Body of pancreas (tissue), 4 donors: Measurements from ENCODE around the gene EPB41. TPM values are rescaled to one million over a fixed set of nuclear protein-coding genes. Genes with fewer than 3 reads are reported as not detected.

Source experiments
- ATAC-seq: fragments of 150-250 bp; one replicate; pipeline ENCODE4 v1.9.1; 2016
- DNase-seq, 4 donors: peaks; one replicate each; pipeline ENCODE4 v3.0.0-alpha.2; 2019
- H3K27ac ChIP-seq, 4 donors: fragments of 200-600 bp; sonication (generic); 1 replicate in 3 of 4; 2 replicates in 1 of 4; pipeline versions ENCODE4 v1.5.1 to v1.6.1; 2016 to 2019; ENCODE audit warnings: mild to moderate bottlenecking in 1 of 4, mixed read lengths in 1 of 4, moderate library complexity in 1 of 4
- H3K27me3 ChIP-seq, 2 donors: fragments of 200-600 bp; sonication (generic); one replicate each; pipeline ENCODE4 v1.6.0; 2016; ENCODE audit warnings: mild to moderate bottlenecking in 1 of 2
- H3K36me3 ChIP-seq, 2 donors: fragments of 200-600 bp; sonication (generic); replicated peaks in 1 of 2; 2 replicates each; pipeline ENCODE4 v1.5.1; 2016; ENCODE audit warnings: low read depth in 2 of 2; ENCODE audit not compliant: insufficient read depth in 1 of 2
- H3K4me1 ChIP-seq: fragments of 200-600 bp; sonication (generic); one replicate; pipeline ENCODE4 v1.6.0; 2016
- H3K4me3 ChIP-seq, 2 donors: fragments of 200-600 bp; sonication (generic); 1 replicate in 1 of 2; 2 replicates in 1 of 2; pipeline ENCODE4 v1.5.1; 2016 to 2019
- H3K9me3 ChIP-seq, 3 donors: fragments of 200-600 bp; sonication (generic); 1 replicate in 2 of 3; 2 replicates in 1 of 3; pipeline ENCODE4 v1.5.1; 2016
- CTCF ChIP-seq, 7 experiments: fragments of 450-650 bp in 4 of 7; fragments of 200-600 bp in 3 of 7; sonication (generic) in 3 of 7; IDR thresholded peaks; one replicate each; pipeline ENCODE4 v1.5.1; 2016 to 2019; ENCODE audit warnings: antibody characterized with exemption in 7 of 7
- POLR2A ChIP-seq, 3 donors: fragments of 450-650 bp; IDR thresholded peaks; one replicate each; pipeline ENCODE4 v1.6.1; 2016; ENCODE audit warnings: antibody characterized with exemption in 3 of 3, mild to moderate bottlenecking in 2 of 3
- WGBS, 2 donors: methylation state at CpG; one replicate each; pipeline ENCODE4 v1.1.5; 2017; 5-methylcytosine and 5-hydroxymethylcytosine counted together
- intact Hi-C: fragments of 100-400 bp; cut with DNase I; formaldehyde crosslinking; loops from one replicate; pipeline ENCODE4 v1.15.1; 2023
- total RNA-seq, 2 donors: library from RNA; depleted of rRNA; stranded (reverse); fragments of >200 nt; gene quantifications; one replicate each; pipeline ENCODE4 v1.1.0, GENCODE V29; 2016

EPB41 gene
- total RNA-seq, 2 donors from 2014 or later = 45.8 to 54.7 TPM

DNA sequence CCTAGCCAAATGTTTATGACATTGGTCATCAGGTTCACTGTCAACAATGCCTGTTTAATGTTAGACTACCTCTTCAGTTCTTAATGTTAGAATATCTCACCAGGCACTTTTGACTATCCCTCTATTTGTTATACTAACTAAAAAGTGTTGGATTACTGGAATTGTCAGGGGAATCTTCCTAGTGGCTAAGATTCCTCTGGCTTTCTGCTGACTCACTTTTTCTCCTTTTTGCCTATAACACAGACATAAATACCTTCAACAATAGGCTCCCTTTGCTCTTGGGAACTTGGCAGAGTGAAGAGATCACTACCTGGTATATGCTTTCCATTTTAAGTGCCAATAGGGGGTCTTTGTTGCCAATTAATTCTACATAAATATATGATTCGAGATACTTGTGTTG, 140.8 kb downstream of the EPB41 start:
- no peak for ATAC-seq
- peaks cover 0 to 1% of the 10 kb centered on the region in 2 donors for H3K36me3 ChIP-seq
- WGBS, 2 donors = 90% methylated on average over 1 of the region's 1 CpG

GRCh38 chr1:29056256-29056655, 141.9 kb downstream of the EPB41 start:
- DNase-seq (no peak), ATAC-seq (no peak)
- Histone ChIP-seq H3K27me3 (no peaks in the 10 kb centered on the region), H3K27ac (no peak overlapping the region), H3K9me3 (no peaks in the 10 kb centered on the region), H3K36me3 (peaks cover 0 to 1% of the 10 kb centered on the region in 2 donors), H3K4me1 (no peaks in the 10 kb centered on the region), H3K4me3 (no peak overlapping the region)
- TF ChIP-seq CTCF (IDR thresholded peaks at IDR 0.05) (no peak), POLR2A (IDR thresholded peaks at IDR 0.05) (no peak)
- intact Hi-C loops = no loop called here
- WGBS, 2 donors = 89 to 98% methylated on average over 4 of the region's 4 CpGs

More for the DNA sequence above, 140.8 kb downstream of the EPB41 start:
- H3K4me3 ChIP-seq = no peak overlapping the region
- no peaks in the 10 kb centered on the region for H3K4me1 ChIP-seq
- intact Hi-C loops = no loop called here
- no peak for DNase-seq
- H3K27ac ChIP-seq = no peak overlapping the region
- H3K27me3 ChIP-seq = no peaks in the 10 kb centered on the region
- no peaks in the 10 kb centered on the region for H3K9me3 ChIP-seq
- TF ChIP-seq POLR2A (IDR thresholded peaks at IDR 0.05) = no peak
- TF ChIP-seq CTCF (IDR thresholded peaks at IDR 0.05) = no peak

DNA sequence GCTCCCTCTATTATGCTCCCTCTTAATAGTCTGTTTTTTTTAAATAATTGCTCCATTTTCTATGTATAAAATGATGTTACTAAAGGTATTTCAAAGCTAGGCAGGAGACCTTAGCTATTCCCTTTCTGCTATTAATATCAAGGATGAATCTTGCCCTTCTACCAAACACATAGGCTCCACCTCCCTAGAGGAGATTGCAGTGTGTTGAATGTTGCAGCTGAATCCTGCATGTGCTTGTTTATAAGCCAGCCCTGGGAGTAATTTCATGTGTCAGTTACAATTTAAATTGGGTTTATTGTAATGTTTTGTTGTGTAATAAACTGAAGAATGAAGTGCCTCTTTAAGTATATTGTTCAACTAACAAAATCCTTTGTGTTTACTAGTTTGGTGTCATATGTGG, 143.3 kb downstream of the EPB41 start:
- intact Hi-C loops = no loop called here
- no peaks in the 10 kb centered on the region for H3K27me3 ChIP-seq
- TF ChIP-seq POLR2A (IDR thresholded peaks at IDR 0.05) (no peak), CTCF (IDR thresholded peaks at IDR 0.05) (no peak)
- H3K4me3 ChIP-seq = no peak overlapping the region
- no peaks in the 10 kb centered on the region for H3K4me1 ChIP-seq
- no peak overlapping the region for H3K27ac ChIP-seq
- DNase-seq (no peak), ATAC-seq (no peak)
- H3K36me3 ChIP-seq = peaks cover 0 to 1% of the 10 kb centered on the region in 2 donors
- H3K9me3 ChIP-seq = no peaks in the 10 kb centered on the region

GRCh38 chr1:29062157-29062942, 148.0 kb downstream of the EPB41 start:
- no peak for TF ChIP-seq POLR2A (IDR thresholded peaks at IDR 0.05)
- TF ChIP-seq CTCF (IDR thresholded peaks at IDR 0.05) = no peak
- H3K27me3 ChIP-seq = no peaks in the 10 kb centered on the region
- no peaks in the 10 kb centered on the region for H3K4me1 ChIP-seq
- H3K36me3 ChIP-seq = no peaks in the 10 kb centered on the region
- no peak overlapping the region for H3K4me3 ChIP-seq
- no peak overlapping the region for H3K27ac ChIP-seq
- no peak for DNase-seq
- intact Hi-C loops = no loop called here
- no peak for ATAC-seq
- H3K9me3 ChIP-seq = no peaks in the 10 kb centered on the region
- WGBS, 2 donors = 61 to 73% methylated on average over 4 of the region's 4 CpGs

DNA sequence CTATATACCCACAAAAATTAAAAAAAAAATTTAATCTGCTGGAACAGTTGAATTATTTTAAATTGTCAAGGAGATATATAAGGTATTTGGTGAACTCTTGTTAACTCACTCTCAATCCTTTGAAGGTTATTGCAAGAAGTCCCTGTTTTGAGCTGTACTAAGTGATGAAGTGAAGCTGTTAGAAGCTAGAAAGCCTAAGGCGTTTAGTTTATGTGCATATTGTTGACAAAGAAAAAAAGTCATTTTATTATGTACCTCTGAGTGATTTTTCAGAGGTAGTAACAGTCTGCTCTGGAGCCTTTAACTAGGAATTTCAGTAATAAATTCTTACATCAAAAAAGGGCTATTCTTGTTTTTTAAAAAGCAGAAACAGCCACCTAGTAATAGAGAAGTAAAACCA, 149.7 kb downstream of the EPB41 start:
- WGBS, 2 donors = 68 to 79% methylated on average over 1 of the region's 1 CpG
- Histone ChIP-seq H3K4me1 (no peaks in the 10 kb centered on the region), H3K36me3 (peaks cover 0 to 2% of the 10 kb centered on the region in 2 donors), H3K4me3 (no peak overlapping the region), H3K27ac (no peak overlapping the region), H3K27me3 (no peaks in the 10 kb centered on the region), H3K9me3 (no peaks in the 10 kb centered on the region)
- no peak for DNase-seq
- ATAC-seq = no peak
- no peak for TF ChIP-seq POLR2A (IDR thresholded peaks at IDR 0.05)
- TF ChIP-seq CTCF (IDR thresholded peaks at IDR 0.05) = no peak
- intact Hi-C loops = no loop called here
